GM12878 (cell line): ENCODE results near the gene NYAP1. TPM values are rescaled to one million over a fixed set of nuclear protein-coding genes. Genes with fewer than 3 reads are reported as not detected.

Experiments used
- ATAC-seq: fragments of 200-7000 bp; cut with Tn5 transposase; 3 replicates; pipeline ENCODE4 v1.9.1; 2020; ENCODE audit warnings: mild to moderate bottlenecking, moderate library complexity
- BruUV-seq: library from RNA; stranded (reverse); fragments of 400-500 nt; replicated peaks from 2 replicates; lab custom pipeline; 2021; lab: Mats Ljungman, UMichigan
- CTCF ChIA-PET: fragments of 300-600 bp; sonication (Branson Sonifier 250); formaldehyde crosslinking; extraction: SDS; loops from one replicate; lab custom pipeline; 2021; ENCODE audit warnings: inconsistent platforms; lab: Yijun Ruan, JAX
- POLR2A ChIA-PET: fragments of 350-600 bp; formaldehyde crosslinking; extraction: SDS; loops from one replicate; lab custom pipeline; 2021; ENCODE audit warnings: inconsistent platforms; lab: Charles Lee
- RAD21 ChIA-PET: fragments of 300-600 bp; sonication (Branson Sonifier 250); formaldehyde crosslinking; loops from one replicate; lab custom pipeline; 2023; ENCODE audit warnings: antibody characterized with exemption; ENCODE audit not compliant: unreplicated experiment; lab: Charles Lee
- SMC1A ChIA-PET: fragments of 300-600 bp; sonication (Branson Sonifier 250); formaldehyde crosslinking; loops from one replicate; lab custom pipeline; 2023; ENCODE audit not compliant: unreplicated experiment, uncharacterized antibody; lab: Charles Lee
- DNase-seq: peaks from one replicate; pipeline ENCODE4 v3.0.0-alpha.2; 2011; ENCODE audit warnings: low read depth, low spot score
- FAIRE-seq: peaks from 3 replicates; lab custom pipeline; 2011; peaks lifted over from hg19 to GRCh38; lab: Jason Lieb, UNC
- H2AFZ ChIP-seq: 2 replicates; pipeline ENCODE4 v1.6.0; 2011; ENCODE audit warnings: low read depth, low read length, control low read depth; ENCODE audit not compliant: control insufficient read depth
- H3K27ac ChIP-seq: 2 replicates; pipeline ENCODE4 v1.5.1; 2011; ENCODE audit warnings: control low read depth; ENCODE audit not compliant: control insufficient read depth, insufficient read depth
- H3K27me3 ChIP-seq, 2 experiments: replicated peaks in 1 of 2; 2 replicates each; pipeline versions ENCODE4 v1.6.0 to v1.6.1; 2011; ENCODE audit warnings: low read length in 1 of 2; ENCODE audit not compliant: control insufficient read depth in 2 of 2, insufficient read depth in 2 of 2
- H3K36me3 ChIP-seq, 2 experiments: 2 replicates each; pipeline ENCODE4 v1.5.1; 2011; ENCODE audit warnings: low read length in 1 of 2; ENCODE audit not compliant: control insufficient read depth in 2 of 2, insufficient read depth in 2 of 2
- H3K4me1 ChIP-seq: 2 replicates; pipeline ENCODE4 v1.6.1; 2011; ENCODE audit warnings: mild to moderate bottlenecking, low read length, moderate library complexity, mixed read lengths; ENCODE audit not compliant: control insufficient read depth, insufficient read depth
- H3K4me2 ChIP-seq: 2 replicates; pipeline ENCODE4 v1.6.0; 2011; ENCODE audit warnings: control low read depth; ENCODE audit not compliant: control insufficient read depth, insufficient read depth
- H3K4me3 ChIP-seq: fragments of 200-600 bp; sonication (generic); 2 replicates; pipeline ENCODE4 v1.5.1; 2016
- H3K79me2 ChIP-seq: 2 replicates; pipeline ENCODE4 v1.6.0; 2011; ENCODE audit warnings: low read length; ENCODE audit not compliant: control insufficient read depth, insufficient read depth
- H3K9ac ChIP-seq: 2 replicates; pipeline ENCODE4 v1.8.0; 2011; ENCODE audit warnings: low read length, control low read depth, mixed read lengths; ENCODE audit not compliant: control insufficient read depth, insufficient read depth
- H3K9me3 ChIP-seq: replicated peaks from 3 replicates; pipeline ENCODE4 v1.5.1; 2011; ENCODE audit warnings: mild to moderate bottlenecking, low read length; ENCODE audit not compliant: control insufficient read depth, insufficient read depth
- H4K20me1 ChIP-seq: 2 replicates; pipeline ENCODE4 v1.6.0; 2011; ENCODE audit not compliant: control insufficient read depth, insufficient read depth
- BMI1 ChIP-seq: fragments of 450-650 bp; IDR thresholded peaks from 2 replicates; pipeline ENCODE4 v1.6.1; 2016; ENCODE audit warnings: mild to moderate bottlenecking, moderate library complexity, borderline replicate concordance
- BRCA1 ChIP-seq: IDR thresholded peaks from 2 replicates; pipeline ENCODE4 v1.6.1; 2011; ENCODE audit warnings: low read depth, low read length, improper control_type of control experiment
- ESRRA ChIP-seq: IDR thresholded peaks from 2 replicates; pipeline ENCODE4 v1.6.1; 2012; ENCODE audit warnings: mild to moderate bottlenecking, low read length, improper control_type of control experiment
- HDGF ChIP-seq: fragments of 450-650 bp; IDR thresholded peaks from 2 replicates; pipeline ENCODE4 v1.6.1; 2016; ENCODE audit warnings: antibody characterized with exemption
- IKZF1 ChIP-seq: fragments of 450-650 bp; conservative IDR thresholded peaks from 2 replicates; pipeline ENCODE4 v1.6.1; 2017; ENCODE audit warnings: antibody characterized with exemption, mild to moderate bottlenecking
- MTA3 ChIP-seq: IDR thresholded peaks from 2 replicates; pipeline ENCODE4 v1.6.1; 2012; ENCODE audit warnings: low read length, inconsistent platforms, borderline replicate concordance
- NRF1 ChIP-seq: conservative IDR thresholded peaks from 2 replicates; pipeline ENCODE4 v1.6.1; 2011; ENCODE audit warnings: mild to moderate bottlenecking, low read depth, low read length, improper control_type of control experiment
- RAD21 ChIP-seq: IDR thresholded peaks from 2 replicates; pipeline ENCODE4 v1.6.1; 2011; ENCODE audit warnings: mild to moderate bottlenecking, low read depth, low read length, moderate library complexity; ENCODE audit not compliant: insufficient read depth
- RAD51 ChIP-seq: fragments of 450-650 bp; IDR thresholded peaks from 2 replicates; pipeline ENCODE4 v1.6.1; 2016; ENCODE audit warnings: moderate library complexity, mild to moderate bottlenecking, inconsistent platforms
- ZZZ3 ChIP-seq: IDR thresholded peaks from 2 replicates; pipeline ENCODE4 v1.6.1; 2011; ENCODE audit warnings: low read depth; ENCODE audit not compliant: control insufficient read depth, insufficient read length
- WGBS: methylation state at CpG from one replicate; pipeline ENCODE4 v1.1.6; 2016; ENCODE audit warnings: low lambda C conversion rate; ENCODE audit not compliant: insufficient replicate concordance, insufficient coverage; ENCODE audit errors: missing lambda C conversion rate; 5-methylcytosine and 5-hydroxymethylcytosine counted together
- in situ Hi-C: fragments of 300-500 bp; cut with MboI; formaldehyde crosslinking; loops from 9 replicates; pipeline ENCODE4 v1.14.3; 2018; ENCODE audit warnings: mixed read lengths
- intact Hi-C: fragments of 100-400 bp; cut with micrococcal nuclease; formaldehyde crosslinking; loops from one replicate; pipeline ENCODE4 v1.14.2; 2022; ENCODE audit not compliant: unreplicated experiment
- polyA plus RNA-seq, 11 experiments: library from polyadenylated mRNA; depleted of rRNA in 4 of 11; unstranded in 6 of 11; stranded (reverse) in 5 of 11; fragments of >200 nt; fragmentation: Nextera tagmentation in 4 of 11; fragmentation: Illumina TruSeq in 1 of 11; extraction: Ambion mirVana in 4 of 11; extraction: Trizol in 1 of 11; gene quantifications; 1 replicate in 1 of 11; 2 replicates in 10 of 11; pipeline versions ENCODE4 v1.2.1 to v1.2.3, GENCODE V29; 2011 to 2016; ENCODE audit warnings: inconsistent platforms in 2 of 11, missing spikeins in 2 of 11, low read depth in 1 of 11
- total RNA-seq, 4 experiments: library from RNA; depleted of rRNA in 3 of 4; stranded (reverse); fragments of >200 nt in 3 of 4; fragmentation: Illumina TruSeq in 1 of 4; extraction: Trizol in 1 of 4; gene quantifications; 2 replicates each; pipeline versions ENCODE4 v1.2.1 to v1.2.3, GENCODE V29; 2013 to 2021
- TF ChIP-seq, protein P1 (sequence below): fragments of 150-350 bp; IDR thresholded peaks from 2 replicates; pipeline ENCODE4 v1.6.1; 2016; ENCODE audit warnings: low read depth, low read length
- TF ChIP-seq, protein P2 (sequence below): fragments of 450-650 bp; IDR thresholded peaks from 2 replicates; pipeline ENCODE4 v1.6.1; 2017; ENCODE audit warnings: mild to moderate bottlenecking, moderate library complexity
- TF ChIP-seq, protein P3 (sequence below): IDR thresholded peaks from 2 replicates; pipeline ENCODE4 v1.6.1; 2011; ENCODE audit warnings: borderline replicate concordance, low read depth, mild to moderate bottlenecking, moderate library complexity, low read length; ENCODE audit not compliant: insufficient read depth, poor library complexity, severe bottlenecking

Gene NYAP1
- total and polyA plus RNA-seq, 10 of the 15 experiments (the other 5 are each of a cell fraction or from before 2014, with no cell fraction given) = 0.04 to 0.28 (median 0.11) TPM; not detected in 6

DNA sequence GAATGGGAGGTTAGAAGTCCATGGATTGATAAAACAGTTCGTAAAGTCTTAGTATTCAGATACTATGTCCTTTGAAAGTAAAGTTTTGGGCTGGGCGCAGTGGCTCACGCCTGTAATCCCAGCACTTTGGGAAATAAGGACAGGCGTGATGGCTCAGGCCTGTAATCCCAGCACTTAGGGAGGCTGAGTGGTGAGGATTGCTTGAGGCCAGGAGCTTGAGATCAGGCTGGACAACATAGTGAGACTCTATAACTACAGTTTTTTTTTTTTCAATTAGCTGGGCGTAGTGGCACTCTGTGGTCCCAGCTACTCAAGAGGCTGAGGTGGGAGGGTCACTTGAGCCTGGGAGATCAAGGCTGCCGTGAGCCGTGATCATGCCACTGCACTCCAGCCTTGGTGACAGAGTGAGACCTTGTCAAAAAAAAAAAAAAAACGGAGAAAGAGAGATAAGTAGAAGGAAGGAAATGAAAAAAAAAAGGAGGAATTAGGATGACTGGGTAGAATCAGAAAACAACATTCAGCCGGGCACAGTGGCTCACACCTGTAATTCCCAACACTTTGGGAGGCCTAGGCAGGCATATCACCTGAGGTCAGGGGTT lies 29.6 kb downstream of the NYAP1 start:
- Histone ChIP-seq H3K4me3 (no peak overlapping the region), H3K4me2 (no peak overlapping the region), H3K36me3 (no peaks in the 10 kb centered on the region), H4K20me1 (no peaks in the 10 kb centered on the region), H3K27me3 (no peaks in the 10 kb centered on the region), H3K9ac (no peak overlapping the region), H3K4me1 (peaks cover 20% of the 10 kb centered on the region), H3K9me3 (no peaks in the 10 kb centered on the region), H3K79me2 (no peaks in the 10 kb centered on the region), H2AFZ (no peak overlapping the region), H3K27ac (no peak overlapping the region)
- ATAC-seq (no peak), DNase-seq (no peak), FAIRE-seq (no peak)
- in situ Hi-C loops (no loop called here), intact Hi-C loops (no loop called here)
- ChIA-PET RAD21 (no interaction called here), POLR2A (interaction anchor here (0.6 to 0.7 kb wide), 2 partner anchors 38 to 115 kb away, joined by 4 read pairs; no protein-coding TSS in a partner anchor), CTCF (interaction anchor here (0.6 kb wide), 2 partner anchors 42 to 205 kb away, joined by 3 to 4 read pairs; no protein-coding TSS in a partner anchor), SMC1A (no interaction called here)
- 70% methylated on average over 8 of the region's 9 CpGs for WGBS
- BruUV-seq = no TSS peak
- TF ChIP-seq, protein P1, sequence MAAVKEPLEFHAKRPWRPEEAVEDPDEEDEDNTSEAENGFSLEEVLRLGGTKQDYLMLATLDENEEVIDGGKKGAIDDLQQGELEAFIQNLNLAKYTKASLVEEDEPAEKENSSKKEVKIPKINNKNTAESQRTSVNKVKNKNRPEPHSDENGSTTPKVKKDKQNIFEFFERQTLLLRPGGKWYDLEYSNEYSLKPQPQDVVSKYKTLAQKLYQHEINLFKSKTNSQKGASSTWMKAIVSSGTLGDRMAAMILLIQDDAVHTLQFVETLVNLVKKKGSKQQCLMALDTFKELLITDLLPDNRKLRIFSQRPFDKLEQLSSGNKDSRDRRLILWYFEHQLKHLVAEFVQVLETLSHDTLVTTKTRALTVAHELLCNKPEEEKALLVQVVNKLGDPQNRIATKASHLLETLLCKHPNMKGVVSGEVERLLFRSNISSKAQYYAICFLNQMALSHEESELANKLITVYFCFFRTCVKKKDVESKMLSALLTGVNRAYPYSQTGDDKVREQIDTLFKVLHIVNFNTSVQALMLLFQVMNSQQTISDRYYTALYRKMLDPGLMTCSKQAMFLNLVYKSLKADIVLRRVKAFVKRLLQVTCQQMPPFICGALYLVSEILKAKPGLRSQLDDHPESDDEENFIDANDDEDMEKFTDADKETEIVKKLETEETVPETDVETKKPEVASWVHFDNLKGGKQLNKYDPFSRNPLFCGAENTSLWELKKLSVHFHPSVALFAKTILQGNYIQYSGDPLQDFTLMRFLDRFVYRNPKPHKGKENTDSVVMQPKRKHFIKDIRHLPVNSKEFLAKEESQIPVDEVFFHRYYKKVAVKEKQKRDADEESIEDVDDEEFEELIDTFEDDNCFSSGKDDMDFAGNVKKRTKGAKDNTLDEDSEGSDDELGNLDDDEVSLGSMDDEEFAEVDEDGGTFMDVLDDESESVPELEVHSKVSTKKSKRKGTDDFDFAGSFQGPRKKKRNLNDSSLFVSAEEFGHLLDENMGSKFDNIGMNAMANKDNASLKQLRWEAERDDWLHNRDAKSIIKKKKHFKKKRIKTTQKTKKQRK = no peak
- no peak for TF ChIP-seq BMI1
- TF ChIP-seq RAD21 = no peak
- TF ChIP-seq ESRRA = no peak
- TF ChIP-seq, protein P2, sequence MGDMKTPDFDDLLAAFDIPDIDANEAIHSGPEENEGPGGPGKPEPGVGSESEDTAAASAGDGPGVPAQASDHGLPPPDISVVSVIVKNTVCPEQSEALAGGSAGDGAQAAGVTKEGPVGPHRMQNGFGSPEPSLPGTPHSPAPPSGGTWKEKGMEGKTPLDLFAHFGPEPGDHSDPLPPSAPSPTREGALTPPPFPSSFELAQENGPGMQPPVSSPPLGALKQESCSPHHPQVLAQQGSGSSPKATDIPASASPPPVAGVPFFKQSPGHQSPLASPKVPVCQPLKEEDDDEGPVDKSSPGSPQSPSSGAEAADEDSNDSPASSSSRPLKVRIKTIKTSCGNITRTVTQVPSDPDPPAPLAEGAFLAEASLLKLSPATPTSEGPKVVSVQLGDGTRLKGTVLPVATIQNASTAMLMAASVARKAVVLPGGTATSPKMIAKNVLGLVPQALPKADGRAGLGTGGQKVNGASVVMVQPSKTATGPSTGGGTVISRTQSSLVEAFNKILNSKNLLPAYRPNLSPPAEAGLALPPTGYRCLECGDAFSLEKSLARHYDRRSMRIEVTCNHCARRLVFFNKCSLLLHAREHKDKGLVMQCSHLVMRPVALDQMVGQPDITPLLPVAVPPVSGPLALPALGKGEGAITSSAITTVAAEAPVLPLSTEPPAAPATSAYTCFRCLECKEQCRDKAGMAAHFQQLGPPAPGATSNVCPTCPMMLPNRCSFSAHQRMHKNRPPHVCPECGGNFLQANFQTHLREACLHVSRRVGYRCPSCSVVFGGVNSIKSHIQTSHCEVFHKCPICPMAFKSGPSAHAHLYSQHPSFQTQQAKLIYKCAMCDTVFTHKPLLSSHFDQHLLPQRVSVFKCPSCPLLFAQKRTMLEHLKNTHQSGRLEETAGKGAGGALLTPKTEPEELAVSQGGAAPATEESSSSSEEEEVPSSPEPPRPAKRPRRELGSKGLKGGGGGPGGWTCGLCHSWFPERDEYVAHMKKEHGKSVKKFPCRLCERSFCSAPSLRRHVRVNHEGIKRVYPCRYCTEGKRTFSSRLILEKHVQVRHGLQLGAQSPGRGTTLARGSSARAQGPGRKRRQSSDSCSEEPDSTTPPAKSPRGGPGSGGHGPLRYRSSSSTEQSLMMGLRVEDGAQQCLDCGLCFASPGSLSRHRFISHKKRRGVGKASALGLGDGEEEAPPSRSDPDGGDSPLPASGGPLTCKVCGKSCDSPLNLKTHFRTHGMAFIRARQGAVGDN = no peak
- TF ChIP-seq MTA3 = no peak
- no peak for TF ChIP-seq IKZF1
- TF ChIP-seq, protein P3, sequence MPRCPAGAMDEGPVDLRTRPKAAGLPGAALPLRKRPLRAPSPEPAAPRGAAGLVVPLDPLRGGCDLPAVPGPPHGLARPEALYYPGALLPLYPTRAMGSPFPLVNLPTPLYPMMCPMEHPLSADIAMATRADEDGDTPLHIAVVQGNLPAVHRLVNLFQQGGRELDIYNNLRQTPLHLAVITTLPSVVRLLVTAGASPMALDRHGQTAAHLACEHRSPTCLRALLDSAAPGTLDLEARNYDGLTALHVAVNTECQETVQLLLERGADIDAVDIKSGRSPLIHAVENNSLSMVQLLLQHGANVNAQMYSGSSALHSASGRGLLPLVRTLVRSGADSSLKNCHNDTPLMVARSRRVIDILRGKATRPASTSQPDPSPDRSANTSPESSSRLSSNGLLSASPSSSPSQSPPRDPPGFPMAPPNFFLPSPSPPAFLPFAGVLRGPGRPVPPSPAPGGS = no peak
- TF ChIP-seq ZZZ3 = no peak
- no peak for TF ChIP-seq HDGF
- no peak for TF ChIP-seq RAD51
- no peak for TF ChIP-seq NRF1
- no peak for TF ChIP-seq BRCA1
